Superior temporal gyrus (tissue), 1 donor: Measurements from ENCODE around the gene IL13.

Experiments
- DNase-seq: peaks from one replicate; pipeline ENCODE4 v3.0.0-alpha.2; 2016; ENCODE audit errors: extremely low spot score

Gene IL13

DNA sequence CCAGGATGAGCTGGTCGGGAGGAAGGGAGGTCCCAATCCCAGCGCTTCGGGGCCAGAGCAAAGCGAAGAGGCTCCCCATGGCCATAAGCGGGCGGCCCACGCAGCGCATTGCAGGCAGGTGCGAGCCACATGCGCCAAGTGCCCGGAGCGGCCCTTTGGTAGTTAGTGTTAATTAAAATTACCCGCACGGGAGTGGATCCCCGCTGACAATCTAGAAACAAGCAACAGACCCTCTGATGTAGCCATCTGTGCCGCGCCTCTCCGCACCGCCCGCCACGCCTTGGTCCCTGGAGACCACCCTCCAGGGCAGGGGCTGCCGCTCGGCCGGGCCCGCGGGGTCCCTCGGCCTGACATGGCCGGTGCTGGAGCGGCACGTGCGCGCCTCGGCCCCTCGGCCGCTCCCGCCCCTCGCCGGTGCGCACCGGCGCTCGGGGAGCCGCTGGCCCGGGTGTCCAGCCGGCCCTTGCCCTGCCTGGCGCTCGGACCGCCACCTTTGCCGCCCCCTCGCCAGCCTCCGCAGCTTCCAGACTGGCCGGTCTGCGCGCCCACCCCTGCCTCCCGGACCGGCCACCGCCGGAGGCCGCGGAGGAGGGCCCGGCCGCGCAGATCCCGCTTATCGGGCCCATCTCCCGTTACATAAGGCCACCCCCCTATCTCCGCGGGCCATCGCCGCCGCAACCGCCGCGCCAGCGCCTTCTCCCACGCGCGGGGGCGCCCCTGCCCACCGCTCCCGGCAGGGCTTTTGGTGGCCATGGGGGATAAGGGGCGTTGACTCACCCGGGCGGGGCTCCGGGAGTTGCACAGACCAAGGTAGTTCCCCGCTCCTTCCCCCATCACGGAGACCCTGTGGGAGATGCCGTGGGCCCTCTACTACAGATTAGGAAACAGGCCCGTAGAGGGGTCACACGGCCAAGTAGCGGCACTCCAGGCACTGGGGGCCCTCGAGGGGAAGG is 1.9 kb upstream of the IL13 start:
- DNase-seq: peak; percentile 25

DNA sequence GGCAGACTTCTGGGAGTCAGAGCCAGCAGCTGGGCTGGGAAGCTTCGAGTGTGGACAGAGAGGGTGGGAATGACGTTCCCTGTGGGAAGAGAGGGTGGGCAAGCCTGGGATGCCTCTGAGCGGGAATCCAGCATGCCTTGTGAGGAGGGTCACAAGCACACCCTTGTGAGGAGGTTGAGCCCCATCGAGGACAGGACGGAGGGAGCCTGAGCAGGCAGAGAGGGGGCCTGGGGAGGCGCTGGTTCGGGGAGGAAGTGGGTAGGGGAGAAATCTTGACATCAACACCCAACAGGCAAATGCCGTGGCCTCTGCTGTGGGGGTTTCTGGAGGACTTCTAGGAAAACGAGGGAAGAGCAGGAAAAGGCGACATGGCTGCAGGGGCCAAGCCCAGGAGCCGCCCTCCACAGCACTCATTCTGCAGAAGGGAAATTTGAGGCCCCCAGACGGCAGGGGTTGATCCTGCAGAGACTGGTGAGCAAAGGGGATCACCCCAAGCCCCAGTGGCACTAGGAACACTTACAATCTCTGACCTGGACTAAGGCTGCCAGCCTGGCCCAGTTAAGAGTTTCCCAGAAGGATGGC is 1.1 kb upstream of the IL13 start:
- no peak for DNase-seq

DNA sequence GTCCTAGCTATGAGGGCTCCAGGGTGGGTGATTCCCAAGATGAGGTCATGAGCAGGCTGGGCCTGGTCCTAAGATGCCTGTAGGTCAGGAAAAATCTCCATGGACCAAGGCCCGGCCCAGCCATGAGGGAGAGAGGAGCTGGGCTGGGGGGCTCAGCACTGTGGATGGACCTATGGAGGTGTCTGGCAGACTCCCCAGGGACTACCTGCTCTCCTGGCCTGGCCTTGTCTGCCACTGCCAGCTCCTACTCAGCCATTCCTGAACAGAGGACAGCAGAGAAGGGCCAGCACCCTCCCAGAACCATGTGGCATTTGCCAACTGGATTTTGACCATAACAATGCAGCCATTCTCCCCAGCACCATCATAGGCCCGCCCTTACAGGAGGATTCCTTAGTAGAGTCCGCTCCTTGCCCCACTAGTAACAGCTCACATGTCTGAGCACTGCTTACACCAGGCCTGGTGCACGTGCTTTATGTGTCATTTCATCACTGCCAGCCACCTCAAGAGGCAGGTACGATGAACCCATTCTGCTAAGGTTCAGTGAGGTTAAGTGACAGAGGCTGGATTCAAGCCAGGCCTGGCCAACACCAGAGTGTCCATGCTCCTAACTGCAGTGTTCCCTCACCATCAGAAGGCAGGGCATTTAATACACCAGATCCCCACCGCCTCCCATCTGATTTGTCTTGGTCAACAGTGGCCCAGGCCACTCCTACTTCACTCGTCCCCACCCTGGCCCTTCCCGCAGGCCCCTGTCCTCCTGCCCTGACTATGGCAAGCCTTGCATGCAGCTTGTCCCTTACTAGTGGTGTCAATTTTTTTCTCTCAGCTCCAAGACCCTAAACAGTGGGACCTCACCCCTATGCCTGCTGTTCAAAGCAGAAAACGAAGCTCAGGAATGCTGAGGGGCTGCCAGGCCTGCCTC is 669 bp downstream of the IL13 start:
- DNase-seq: no peak

DNA sequence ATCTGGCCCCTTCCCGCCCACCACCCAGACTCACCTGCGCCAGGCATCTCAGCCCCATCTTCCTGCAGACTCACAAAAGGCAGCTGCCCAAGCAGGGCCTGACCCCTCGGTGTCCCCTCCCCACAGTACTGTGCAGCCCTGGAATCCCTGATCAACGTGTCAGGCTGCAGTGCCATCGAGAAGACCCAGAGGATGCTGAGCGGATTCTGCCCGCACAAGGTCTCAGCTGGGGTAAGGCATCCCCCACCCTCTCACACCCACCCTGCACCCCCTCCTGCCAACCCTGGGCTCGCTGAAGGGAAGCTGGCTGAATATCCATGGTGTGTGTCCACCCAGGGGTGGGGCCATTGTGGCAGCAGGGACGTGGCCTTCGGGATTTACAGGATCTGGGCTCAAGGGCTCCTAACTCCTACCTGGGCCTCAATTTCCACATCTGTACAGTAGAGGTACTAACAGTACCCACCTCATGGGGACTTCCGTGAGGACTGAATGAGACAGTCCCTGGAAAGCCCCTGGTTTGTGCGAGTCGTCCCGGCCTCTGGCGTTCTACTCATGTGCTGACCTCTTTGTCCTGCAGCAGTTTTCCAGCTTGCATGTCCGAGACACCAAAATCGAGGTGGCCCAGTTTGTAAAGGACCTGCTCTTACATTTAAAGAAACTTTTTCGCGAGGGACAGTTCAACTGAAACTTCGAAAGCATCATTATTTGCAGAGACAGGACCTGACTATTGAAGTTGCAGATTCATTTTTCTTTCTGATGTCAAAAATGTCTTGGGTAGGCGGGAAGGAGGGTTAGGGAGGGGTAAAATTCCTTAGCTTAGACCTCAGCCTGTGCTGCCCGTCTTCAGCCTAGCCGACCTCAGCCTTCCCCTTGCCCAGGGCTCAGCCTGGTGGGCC is 1.9 kb downstream of the IL13 start:
- DNase-seq: no peak

DNA sequence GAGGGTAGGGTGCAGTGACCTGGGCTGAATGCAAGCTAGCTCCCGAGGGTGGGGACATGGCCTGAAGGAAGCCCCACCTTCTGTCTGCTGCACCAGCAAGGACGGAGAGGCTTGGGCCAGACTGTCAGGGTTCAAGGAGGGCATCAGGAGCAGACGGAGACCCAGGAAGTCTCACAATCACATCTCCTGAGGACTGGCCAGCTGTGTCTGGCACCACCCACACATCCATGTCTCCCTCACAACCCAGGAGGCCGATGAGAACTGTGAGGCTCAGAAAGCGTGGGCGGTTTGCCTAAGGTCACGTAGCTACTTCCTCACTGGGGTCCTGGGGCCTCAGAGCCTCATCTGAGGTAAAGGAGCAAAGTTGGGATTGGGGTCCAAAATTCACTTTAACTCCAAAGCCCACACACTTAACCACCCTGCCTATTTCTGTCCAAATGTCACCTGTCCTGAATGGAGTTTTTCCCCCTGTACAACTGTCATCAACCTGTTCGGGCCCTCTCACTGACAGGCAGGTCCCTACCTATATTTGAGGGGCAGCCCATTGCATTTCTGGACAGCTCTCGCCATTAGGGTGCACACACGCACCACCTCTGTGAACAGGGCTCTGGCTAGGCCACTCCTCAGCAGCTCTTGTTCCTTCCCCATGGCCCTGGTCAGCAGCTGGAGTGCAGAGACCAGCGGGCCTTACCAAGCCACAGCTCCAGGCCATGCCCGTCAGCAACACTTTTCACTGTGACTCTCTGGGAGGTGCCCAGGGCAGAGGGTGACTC is 3.4 kb downstream of the IL13 start:
- DNase-seq: no peak

DNA sequence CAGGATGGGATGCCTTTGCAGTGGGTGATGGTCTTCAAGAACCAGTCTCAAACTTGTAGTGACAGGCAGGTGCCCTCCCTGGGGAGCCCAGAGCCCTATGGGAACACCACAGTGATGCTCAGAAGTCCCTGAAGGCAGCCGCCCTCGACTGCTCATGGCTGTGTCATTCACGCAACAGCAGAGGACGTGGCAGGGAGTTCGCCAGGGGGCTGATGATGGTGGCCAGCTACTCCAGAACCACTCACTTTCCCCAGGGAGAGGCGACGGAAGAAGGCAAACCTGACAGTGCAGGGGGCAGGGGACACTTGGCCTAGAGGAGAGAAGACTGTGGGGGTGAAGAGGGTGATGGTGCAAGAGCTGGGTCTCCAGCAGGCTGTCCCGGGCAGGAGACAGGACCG is 4.0 kb downstream of the IL13 start:
- DNase-seq: no peak

DNA sequence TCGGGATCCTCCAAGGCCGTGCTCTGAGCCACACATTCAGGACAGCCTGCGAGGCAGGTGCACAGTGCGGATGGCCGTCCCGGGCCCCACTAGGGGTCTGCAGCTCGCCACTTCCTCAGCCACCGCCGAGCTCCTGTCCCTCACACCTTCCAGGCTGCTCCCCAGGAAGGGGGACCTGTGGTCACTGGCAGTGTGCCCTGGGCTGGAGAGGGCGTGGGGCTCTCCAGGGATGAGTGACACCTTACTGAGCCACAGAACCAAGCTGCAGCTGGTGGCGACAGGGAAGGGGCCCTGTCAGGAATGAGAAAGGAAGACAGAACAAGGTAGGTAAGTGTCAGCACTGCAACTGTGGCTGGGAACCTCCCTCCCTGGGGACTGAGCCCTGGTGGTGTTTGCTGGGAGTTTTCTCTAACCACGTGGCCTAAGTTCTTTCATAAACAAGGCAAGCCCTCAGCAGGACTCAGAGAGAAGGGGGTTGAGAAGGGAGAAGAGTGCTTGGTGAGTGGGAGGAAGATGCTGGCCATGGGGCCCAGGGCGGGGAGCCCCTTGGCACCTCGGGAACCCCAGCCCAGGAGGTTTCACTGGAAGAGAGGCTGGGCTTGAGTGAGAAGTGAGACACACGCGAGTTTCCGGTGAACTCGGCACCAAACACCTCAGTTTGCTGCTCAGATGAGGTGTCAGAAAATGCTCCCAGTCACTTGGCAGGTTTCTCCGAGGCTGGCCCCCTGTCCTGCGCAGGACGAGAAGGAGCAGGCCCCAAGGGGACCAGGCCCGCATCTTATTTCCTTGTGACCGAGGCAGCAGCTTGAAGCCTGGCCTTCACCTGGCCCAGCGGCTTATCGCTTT is 5.2 kb downstream of the IL13 start:
- DNase-seq: no peak

DNA sequence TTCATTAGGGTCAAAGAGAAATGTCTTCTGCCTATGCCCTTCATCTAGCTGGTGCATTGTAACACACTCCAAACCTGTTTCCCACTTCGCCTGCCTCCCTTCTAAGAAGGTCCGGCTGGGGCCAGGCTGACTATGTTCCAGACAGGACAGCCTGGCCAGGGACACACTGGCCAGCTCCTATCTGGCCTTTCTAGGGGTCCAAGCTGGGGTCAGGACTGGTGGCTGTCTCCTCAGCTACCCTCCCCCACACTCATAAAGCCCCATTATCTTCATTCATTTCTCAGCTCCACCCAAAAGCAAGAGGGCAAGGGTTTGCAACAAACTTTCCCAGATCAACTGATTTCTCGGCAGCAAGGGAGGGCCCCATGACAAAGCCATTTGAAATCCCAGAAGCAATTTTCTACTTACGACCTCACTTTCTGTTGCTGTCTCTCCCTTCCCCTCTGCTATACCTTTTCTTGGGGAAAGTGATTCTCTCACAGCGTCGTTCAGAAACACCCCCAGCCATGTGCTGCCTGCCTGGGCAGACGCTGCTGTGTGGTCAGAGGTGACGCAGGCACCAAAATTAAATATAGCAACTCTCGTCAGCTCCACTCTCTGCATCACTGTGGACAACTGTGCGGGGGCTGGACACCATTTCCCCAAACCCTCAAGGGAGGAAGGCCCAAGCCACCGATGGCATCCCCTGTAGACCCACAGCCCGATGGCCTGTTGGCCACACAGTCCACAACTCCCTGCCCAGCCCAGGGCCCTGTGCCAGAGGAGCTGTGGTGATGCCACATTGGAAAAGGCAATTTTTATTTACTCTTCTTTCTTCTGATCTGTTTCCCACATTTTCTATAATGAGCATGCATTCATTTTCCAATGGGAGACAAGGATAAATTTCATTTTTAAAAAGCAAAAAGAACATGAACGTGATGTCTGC is 6.1 kb downstream of the IL13 start:
- DNase-seq: no peak

DNA sequence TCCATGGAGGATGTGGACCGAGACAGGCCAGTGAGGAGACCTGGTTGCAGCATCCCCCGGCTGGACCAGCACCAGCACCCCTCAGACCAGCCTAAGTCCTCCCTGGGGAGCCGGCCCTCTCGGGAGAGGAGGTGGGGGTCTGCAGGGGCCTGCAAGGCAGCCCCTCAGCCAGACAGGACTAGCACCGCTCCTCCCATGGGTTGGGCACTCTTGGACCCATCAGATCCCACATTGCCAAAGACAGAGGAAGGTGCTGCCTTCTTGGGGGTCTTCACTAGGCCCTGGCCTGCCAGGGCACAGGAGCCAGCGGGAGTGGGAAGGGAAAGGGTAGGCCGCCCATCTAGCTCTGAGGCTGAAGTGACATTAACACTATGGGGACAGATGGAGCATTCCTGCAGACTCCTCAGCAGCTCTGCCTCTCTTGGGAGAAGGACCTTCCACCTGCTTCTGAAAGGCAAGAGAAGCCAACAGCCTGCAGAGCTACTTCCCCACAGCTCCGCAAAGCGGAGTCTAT is 6.8 kb downstream of the IL13 start:
- no peak for DNase-seq

DNA sequence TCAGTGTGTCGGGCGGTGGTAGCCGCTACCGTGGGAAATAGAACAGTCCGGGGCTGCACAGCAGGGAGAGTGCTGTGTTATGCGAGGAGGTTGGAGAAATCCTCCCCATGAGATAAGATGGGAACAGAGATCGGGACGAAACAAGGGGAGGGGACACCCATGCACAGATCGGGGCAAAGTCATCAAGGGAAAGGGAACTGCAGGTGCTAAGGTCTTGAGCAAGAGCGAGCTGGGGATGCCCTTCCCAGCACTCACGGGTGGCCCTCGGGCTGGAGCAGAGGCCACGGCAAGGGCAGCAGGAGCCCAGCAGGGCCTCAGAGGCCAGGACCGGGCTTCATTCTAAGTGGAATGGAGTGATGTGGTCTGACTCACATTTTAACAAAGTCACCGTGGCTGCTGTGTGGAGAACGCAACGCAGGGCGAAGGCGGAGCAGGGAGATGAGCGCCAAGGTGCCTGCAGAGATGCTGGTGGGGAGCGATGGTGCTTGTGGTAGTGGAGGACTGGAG is 7.7 kb downstream of the IL13 start:
- DNase-seq: no peak

DNA sequence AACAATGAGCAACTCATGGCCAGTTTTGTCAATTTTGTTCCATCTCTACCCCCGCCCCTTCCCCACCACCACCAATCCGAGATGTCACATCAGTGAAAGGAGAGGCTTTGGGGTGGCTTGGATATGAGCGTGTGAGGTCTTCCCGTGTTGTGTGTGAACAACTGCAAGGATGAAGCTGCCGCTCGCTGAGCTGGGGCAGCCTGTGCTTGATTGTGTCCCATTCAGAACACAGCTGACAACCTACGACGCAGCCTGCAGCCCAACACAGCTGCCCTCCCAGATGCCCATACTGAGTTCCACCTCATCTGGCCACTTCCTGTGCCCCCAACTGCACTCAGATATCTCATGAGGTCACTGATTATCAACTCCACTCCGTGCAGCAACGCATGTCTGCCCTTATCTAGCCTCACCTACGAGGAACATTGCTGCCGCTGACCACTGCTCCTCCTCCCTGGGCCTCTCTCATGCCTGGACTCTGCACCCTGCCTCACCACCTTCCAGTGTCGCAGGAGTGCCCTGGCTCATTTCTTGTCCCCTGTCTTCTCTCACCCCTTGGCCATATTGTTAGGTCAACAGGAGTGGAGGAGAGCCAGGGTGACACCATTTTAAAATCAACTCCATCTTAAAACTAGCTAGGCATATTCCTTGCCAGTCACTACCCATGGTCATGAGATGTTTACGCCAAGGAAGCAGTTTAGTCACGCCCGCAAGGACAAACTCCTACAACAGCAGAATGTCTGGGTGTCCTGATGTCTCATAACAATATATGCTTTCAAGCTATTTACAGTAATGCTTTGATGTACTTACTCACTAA is 8.5 kb downstream of the IL13 start:
- DNase-seq: no peak

DNA sequence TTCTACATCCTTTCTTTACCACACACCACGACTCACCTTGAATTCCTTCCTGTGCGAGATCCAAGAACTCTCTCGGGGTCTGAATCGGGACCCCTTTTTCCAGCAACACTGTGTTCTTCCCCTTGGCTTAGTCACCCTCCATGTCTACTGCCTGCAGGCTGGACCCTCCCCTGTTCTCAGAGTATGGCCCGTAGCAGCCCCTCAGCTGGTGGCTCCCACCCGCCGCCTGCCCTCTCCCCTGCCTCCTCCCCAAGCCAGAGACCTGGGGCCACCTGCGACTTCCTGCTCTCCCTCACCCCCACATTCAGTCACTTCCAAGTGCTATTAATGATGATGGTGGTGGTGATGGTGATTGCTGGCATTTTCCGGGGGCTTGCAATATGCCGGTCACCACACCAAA is 9.3 kb downstream of the IL13 start:
- no peak for DNase-seq

DNA sequence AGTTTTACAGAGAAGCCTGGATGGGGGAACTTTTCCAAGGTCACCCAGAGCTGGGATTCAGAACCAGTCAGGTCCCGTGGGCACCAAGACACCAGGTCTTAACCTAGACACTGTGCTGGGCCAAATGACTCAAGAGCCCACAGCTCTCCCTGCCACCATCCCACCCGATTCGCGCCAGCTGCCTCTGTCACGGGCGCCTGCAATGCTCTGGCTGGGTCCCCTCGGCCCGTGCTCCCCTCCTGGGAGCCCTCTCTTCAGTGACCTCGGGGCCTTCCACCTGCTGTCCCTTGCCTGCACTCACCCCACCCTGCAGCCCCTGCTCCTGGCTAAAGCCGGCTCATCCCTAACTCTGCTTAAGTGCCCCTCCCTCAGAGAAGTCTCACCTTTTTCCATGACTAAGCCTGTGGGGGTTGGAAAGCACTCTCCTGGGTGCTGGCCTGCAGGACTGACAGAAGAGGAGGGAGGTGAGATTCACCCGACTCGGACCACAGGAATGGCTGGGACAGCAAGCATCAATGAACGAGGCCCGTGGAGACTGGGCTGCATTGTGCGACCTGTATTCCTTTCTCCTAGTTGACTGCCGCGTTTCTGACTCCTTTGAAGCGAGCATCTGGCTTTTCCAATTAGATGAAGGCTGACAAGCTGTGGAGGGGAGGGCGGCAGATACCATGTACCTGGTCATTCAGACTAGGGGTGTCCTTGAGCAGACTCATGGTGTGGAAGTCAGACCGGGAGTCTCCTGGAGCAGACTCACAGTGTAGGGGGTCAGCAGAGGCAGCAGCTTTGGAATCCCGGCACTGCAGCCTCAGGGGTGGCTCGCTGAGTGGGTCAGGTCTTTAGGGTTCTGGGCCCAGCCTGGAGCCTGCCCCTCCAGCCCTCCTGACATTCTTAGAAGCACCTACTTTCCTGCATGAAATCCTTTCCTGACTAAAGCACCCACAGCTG is 10.1 kb downstream of the IL13 start:
- no peak for DNase-seq

DNA sequence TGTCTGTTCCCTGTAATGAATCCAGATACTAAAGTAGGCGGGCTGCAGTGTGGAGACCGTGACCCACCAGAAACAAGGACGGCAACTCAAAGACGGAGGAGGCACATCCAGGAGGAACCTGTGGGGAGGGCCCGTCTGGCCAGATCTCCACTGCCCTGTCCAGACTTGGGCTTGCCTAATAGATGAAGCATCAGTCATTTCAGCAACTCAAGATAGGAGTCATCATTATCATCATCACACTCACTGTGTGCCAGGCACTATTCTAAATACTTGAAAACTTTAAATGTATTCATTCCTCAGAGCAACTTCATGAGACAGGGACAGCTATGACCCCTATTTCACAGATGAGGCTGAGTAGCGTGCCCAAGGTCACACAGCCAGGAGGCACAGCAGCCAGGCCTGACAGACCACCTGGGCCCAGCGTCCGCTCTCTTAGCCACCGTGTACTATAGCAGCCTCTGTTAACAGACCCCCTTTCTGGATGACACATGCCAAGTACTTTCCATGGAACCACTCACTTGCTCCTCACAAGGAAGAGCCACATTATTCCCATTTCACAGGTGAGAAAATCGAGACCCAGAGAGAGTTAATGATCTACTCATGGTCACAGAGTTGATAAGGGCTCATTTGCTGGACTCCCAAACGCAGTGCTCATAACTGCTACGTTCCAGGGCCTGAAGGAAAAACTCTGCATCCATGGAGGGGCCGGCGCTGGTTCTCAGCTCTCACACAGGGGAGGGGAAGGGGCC is 10.9 kb downstream of the IL13 start:
- no peak for DNase-seq

DNA sequence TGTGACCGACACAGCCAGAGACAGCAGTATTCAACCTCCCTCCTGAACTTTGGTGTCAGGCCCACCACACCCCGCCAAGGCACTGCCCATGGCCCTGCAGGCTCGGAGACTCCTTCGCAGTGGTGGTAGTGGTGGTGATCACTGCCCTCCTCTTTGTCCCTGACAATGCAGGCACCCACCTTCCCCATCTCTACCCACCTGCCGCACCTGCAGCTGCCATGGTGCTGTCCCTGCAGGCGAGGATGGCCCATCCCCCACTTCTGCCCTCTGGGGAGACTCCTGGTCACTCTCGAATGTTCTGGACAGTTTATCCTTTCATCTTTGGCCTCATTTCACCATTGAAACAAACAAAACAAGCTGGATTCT is 11.5 kb downstream of the IL13 start:
- DNase-seq: no peak
